ENCODE measurements around the gene RNF5.
A peak's percentile ranks its signal among the peaks of the same experiment; 100 is the strongest.
"Not testable (repeated sequence)": the region's sequence is repeated elsewhere in the genome, so short reads cannot be mapped to it uniquely, and the experiment has no call there.

Gene RNF5

GRCh38 chr6:32182555-32182981, 4.4 kb downstream of the RNF5 start:
- H3K4me3 ChIP-seq (replicated peaks; ENCODE audit: low read depth, low read length), result no peak overlapping the region
- no peak for DNase-seq (ENCODE audit: low read depth)
- TF ChIP-seq CTCF (IDR thresholded peaks at IDR 0.05; ENCODE audit: low read length, missing control alignments), result no peak

- no peak for TF ChIP-seq CTCF (IDR thresholded peaks at IDR 0.05; ENCODE audit: low read length, missing control alignments)
- no peak for DNase-seq (ENCODE audit: low read depth)
- H3K4me3 ChIP-seq (replicated peaks; ENCODE audit: low read depth, low read length), result no peak overlapping the region
Observed at GRCh38 chr6:32183030-32183429, 4.8 kb downstream of the RNF5 start.

- TF ChIP-seq CTCF (IDR thresholded peaks at IDR 0.05; ENCODE audit: low read length, missing control alignments), result no peak
- H3K4me3 ChIP-seq (replicated peaks; ENCODE audit: low read depth, low read length), result no peak overlapping the region
- DNase-seq (ENCODE audit: low read depth), result no peak
Observed at GRCh38 chr6:32183483-32184083, 5.4 kb downstream of the RNF5 start.

GRCh38 chr6:32184084-32184640, 6.0 kb downstream of the RNF5 start, which contains the start of gene AGER:
Gene AGER, minus strand, starts transcription at chr6:32184253. Its CDS starts 31 bp downstream, at chr6:32184222.
- no peak for TF ChIP-seq CTCF (IDR thresholded peaks at IDR 0.05; ENCODE audit: low read length, missing control alignments)
- no peak for DNase-seq (ENCODE audit: low read depth)
- H3K4me3 ChIP-seq (replicated peaks; ENCODE audit: low read depth, low read length), result no peak within 1 kb of the TSS

GRCh38 chr6:32185681-32186131, 7.5 kb downstream of the RNF5 start:
- peak; percentile 91 for DNase-seq (ENCODE audit: low read depth)
- H3K4me3 ChIP-seq (replicated peaks; ENCODE audit: low read depth, low read length), result not testable (repeated sequence)

- DNase-seq (ENCODE audit: low read depth); H3K4me3 ChIP-seq (replicated peaks; ENCODE audit: low read depth, low read length): not testable (repeated sequence)
Observed at GRCh38 chr6:32186151-32186840, 8.1 kb downstream of the RNF5 start.

GRCh38 chr6:32187009-32187709, 9.0 kb downstream of the RNF5 start:
- no peak overlapping the region for H3K4me3 ChIP-seq (replicated peaks; ENCODE audit: low read depth, low read length)
- no peak for DNase-seq (ENCODE audit: low read depth)
- no peak for TF ChIP-seq CTCF (IDR thresholded peaks at IDR 0.05; ENCODE audit: low read length, missing control alignments)

- DNase-seq (ENCODE audit: low read depth), result not testable (repeated sequence)
Observed at GRCh38 chr6:32187725-32188380, 9.6 kb downstream of the RNF5 start.

More at GRCh38 chr6:32187725-32188380, 9.6 kb downstream of the RNF5 start:
- H3K4me3 ChIP-seq (replicated peaks; ENCODE audit: low read depth, low read length), result peak overlapping the region; percentile 82
